Measurements from ENCODE around the gene ADAMTS9.

DNA sequence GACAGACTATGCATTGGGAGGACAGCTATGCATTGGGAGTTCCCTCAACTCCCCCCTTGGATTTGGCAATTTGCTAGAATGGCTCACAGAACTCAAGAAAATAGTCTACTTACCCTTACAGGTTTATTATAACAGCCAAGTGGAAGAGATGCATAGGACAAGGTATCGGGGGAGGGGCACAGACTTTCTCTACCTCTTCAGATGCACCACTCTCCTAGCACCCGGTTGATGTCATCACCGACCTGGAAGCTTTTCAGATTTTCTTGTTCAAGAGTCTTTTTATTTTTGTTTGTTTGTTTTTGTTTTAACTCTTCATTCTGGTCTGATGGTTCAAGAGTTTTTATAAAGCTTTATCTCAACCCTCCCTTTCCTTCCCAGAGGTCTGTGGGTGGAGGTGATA, 20.7 kb upstream of the ADAMTS9 start:
- TF ChIP-seq GATA3 (IDR thresholded peaks at IDR 0.05; ENCODE audit: low read depth, low read length) (no peak), GATA2 (IDR thresholded peaks at IDR 0.05; ENCODE audit: low read depth, low read length) (no peak)

Data from SH-SY5Y (cell line).